HG03108 (cell line): ENCODE data around the gene BRIP1.
"Not testable (repeated sequence)": the region's sequence is repeated elsewhere in the genome, so short reads cannot be mapped to it uniquely, and the experiment has no call there.

ENCODE experiments used
- ATAC-seq: cut with Tn5 transposase; IDR thresholded peaks from one replicate; pipeline ENCODE4 v1.9.1; 2021; ENCODE audit warnings: moderate library complexity; ENCODE audit not compliant: unreplicated experiment

Gene BRIP1

GRCh38 chr17:61702450-61702849, 160.9 kb downstream of the BRIP1 start:
- ATAC-seq: no peak

GRCh38 chr17:61701978-61702377, 161.3 kb downstream of the BRIP1 start:
- no peak for ATAC-seq

DNA sequence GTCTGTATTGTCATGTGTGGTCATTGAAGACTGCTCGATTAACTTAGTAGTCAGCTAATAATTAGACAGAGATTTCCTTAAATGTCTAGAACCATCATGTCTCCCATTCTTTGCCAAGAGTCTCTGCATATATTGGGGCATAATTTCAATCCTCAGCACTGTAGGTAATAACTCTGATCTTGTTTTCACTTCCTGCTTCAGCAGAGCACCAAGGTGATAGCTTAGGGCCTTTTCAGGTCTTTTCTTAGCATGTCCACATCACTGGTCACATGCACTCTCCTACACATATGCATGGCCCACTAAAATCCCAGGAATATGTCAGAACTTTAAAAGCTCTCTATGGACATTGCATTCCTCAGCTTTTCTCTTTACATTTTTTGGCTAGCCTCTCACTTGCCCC, 162.0 kb downstream of the BRIP1 start:
- ATAC-seq: no peak

GRCh38 chr17:61700252-61700651, 163.1 kb downstream of the BRIP1 start:
- no peak for ATAC-seq

- ATAC-seq: no peak
Measured at GRCh38 chr17:61699694-61700093, 163.6 kb downstream of the BRIP1 start.

GRCh38 chr17:61699032-61699431, 164.3 kb downstream of the BRIP1 start:
- no peak for ATAC-seq

GRCh38 chr17:61698244-61698643, 165.1 kb downstream of the BRIP1 start:
- ATAC-seq: no peak

GRCh38 chr17:61695779-61696337, 167.5 kb downstream of the BRIP1 start:
- ATAC-seq: no peak

DNA sequence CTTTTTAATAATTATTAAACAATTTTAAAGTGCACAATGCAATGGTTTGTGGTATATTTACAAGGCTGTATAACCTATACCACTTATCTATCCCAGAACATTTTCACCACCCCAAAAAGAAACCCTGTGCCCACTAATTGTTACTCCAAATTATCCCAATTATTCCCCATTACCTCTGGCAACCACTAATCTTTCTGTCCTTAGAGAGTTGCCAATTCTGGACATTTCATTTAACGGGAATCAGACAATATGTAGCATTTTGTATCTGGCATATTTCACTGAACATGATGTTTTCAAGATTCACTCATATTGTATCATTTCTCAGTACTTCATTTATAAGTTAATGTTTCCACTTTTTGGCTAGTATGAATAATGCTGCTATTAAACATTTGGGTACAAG, 169.2 kb downstream of the BRIP1 start:
- no peak for ATAC-seq

GRCh38 chr17:61689610-61690180, 173.6 kb downstream of the BRIP1 start:
- ATAC-seq: no peak

DNA sequence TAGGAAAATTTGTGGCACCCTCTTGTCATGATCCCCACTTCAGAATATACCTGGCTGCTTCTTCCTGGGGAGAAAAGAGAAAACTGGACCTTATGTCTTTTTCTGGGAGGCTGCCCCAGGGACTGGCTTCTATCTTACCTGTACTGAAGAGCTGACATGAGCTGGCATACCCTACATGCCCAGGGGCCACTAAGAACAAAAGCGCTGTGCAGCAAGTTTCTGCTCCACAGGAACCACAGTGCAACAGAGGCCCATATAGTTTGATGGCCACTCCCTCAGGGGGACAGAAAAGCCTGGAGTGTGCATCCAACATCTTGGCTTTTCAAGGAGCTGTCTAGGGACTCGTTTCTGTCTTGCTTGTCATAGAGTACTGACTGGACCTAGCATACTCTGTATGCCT, 175.6 kb downstream of the BRIP1 start:
- no peak for ATAC-seq

- ATAC-seq: no peak
Measured at GRCh38 chr17:61686113-61686512, 177.2 kb downstream of the BRIP1 start.

- ATAC-seq: no peak
Measured at GRCh38 chr17:61684818-61685217, 178.5 kb downstream of the BRIP1 start.

- ATAC-seq: no peak
Measured at GRCh38 chr17:61684172-61684571, 179.2 kb downstream of the BRIP1 start.

GRCh38 chr17:61683466-61683865, 179.9 kb downstream of the BRIP1 start:
- no peak for ATAC-seq

GRCh38 chr17:61680921-61681320, 182.4 kb downstream of the BRIP1 start:
- no peak for ATAC-seq

- no peak for ATAC-seq
Measured at GRCh38 chr17:61678339-61678738, 185.0 kb downstream of the BRIP1 start.

- ATAC-seq: not testable (repeated sequence)
Measured at GRCh38 chr17:61677150-61677811, 186.0 kb downstream of the BRIP1 start.

DNA sequence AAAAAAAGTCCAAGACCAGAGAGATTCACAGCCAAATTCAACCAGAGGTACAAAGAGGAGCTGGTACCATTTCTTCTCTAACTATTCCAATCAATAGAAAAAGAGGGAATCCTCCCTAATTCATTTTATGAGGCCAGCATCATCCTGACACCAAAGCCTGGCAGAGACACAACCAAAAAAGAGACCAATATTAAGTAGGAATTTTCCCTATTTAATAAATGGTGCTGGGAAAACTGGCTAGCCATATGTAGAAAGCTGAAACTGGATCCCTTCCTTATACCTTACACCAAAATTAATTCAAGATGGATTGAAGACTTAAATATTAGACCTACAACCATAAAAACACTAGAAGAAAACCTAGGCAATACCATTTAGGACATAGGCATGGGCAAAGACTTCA, 186.8 kb downstream of the BRIP1 start:
- ATAC-seq: not testable (repeated sequence)

DNA sequence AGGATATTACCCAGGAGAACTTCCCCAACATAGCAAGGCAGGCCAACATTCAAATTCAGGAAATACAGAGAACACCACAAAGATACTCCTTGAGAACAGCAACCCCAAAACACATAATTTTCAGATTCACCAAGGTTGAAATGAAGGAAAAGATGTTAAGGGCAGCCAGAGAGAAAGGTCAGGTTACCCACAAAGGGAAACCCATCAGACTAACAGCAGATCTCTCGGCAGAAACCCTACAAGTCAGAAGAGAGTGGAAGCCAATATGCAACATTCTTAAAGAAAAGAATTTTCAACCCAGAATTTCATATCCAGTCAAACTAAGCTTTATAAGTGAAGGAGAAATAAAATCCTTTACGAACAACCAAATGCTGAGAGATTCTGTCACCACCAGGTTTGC, 188.7 kb downstream of the BRIP1 start:
- ATAC-seq: not testable (repeated sequence)

- not testable (repeated sequence) for ATAC-seq
Measured at GRCh38 chr17:61673019-61673897, 190.1 kb downstream of the BRIP1 start.

DNA sequence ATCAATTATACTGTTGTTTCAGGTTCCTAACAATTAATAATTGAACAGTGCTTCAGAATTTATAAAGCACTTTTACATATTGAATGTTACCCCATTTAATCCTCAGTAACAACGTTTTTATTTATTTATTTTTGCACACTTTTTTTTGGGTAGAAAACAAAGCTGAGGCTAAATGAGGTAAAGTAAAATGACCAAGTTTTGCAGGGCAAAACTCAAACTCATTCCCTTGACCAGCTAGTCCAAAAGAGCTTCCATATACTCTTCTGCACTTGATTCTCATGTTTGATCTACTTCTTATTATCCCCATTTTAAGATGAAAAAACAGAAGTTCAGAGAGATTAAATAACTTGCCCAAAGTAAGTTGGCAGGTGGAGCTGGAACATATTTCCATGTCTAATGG, 191.2 kb downstream of the BRIP1 start:
- no peak for ATAC-seq
